ENCODE results near the gene CES1.

DNA sequence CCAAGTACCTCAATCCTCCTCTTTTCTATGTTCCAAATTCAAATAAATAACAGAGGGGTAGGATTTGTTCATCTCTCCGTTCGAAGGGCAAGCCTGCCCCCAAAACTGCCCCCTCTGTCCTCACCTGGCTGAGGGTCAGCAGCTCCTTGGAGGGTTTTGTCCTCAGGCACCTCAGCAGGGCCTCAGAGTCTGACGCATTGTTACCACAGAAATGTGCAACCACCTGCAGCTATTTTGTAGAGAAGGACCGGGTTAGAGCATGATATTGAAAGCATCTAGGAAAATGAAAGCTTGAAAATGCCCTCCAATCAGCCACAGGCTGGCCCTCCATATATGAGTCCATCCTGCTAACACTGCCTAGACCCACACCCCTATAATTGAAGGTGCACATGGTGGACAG is 28.4 kb upstream of the CES1 start:
- TF ChIP-seq CTCF (IDR thresholded peaks at IDR 0.05) (no peak), POLR2A (IDR thresholded peaks at IDR 0.05) (no peak)

Measured in Peyer's patch (tissue), 4 donors.